ENCODE data around the gene GFOD1.
"Not testable (repeated sequence)": the region's sequence is repeated elsewhere in the genome, so short reads cannot be mapped to it uniquely, and the experiment has no call there.

GFOD1 gene

DNA sequence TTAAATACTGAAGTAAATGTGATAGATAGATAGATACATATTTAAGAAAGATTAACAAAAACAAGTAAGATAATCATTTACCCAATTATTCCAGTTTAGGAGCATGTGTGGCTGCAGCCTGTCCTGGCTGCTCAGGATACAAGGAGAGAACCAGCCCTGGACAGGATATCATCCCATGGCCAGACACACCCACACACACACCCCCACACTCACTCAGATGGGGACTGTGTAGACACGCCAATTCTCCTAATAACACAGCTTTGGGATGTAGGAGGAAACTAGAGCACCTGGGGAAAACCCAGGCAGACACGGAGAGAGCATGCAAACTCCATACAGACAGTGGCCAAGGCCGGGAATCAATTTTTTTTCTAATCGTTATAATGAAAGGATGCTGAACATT lies 45.6 kb downstream of the GFOD1 start:
- DNase-seq (ENCODE audit: low spot score): no peak

DNA sequence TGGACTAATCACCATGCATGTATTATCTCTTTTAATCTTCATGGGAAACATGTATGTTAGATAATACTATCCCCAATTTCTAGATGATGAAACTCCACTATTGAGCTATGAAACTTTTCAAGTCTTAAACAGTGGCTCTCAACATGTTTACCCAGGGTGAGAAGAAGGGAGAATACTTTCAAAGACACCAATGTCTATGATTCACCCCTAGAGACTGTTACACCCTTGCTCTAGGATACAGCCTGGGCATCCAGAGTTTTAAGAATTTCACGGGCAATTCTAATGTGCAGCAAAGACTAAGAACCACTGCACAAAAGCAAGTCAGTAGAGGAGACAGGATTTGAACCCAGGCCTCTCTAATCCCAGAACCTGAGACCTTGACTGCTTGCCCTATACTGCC lies 47.8 kb downstream of the GFOD1 start:
- no peak for DNase-seq (ENCODE audit: low spot score)

DNA sequence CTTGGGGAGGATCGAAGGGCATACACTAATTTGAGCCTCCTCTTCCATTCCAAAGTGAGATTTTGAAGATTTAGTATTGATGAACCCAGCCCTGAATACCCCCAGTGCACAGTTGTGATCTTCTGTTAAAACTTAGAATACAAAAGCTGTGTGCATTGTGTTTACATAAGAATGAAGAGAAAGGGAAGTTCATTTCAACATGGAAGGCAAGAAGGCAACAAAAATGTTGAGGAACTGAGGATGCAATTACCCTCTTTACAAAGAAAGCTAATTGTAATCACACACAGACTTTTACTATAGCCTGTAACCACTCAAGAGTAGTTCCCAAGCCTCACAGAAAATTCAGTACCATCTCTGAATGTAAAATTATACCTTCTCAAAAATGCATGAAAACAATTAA lies 49.3 kb downstream of the GFOD1 start:
- DNase-seq (ENCODE audit: low spot score): no peak

DNA sequence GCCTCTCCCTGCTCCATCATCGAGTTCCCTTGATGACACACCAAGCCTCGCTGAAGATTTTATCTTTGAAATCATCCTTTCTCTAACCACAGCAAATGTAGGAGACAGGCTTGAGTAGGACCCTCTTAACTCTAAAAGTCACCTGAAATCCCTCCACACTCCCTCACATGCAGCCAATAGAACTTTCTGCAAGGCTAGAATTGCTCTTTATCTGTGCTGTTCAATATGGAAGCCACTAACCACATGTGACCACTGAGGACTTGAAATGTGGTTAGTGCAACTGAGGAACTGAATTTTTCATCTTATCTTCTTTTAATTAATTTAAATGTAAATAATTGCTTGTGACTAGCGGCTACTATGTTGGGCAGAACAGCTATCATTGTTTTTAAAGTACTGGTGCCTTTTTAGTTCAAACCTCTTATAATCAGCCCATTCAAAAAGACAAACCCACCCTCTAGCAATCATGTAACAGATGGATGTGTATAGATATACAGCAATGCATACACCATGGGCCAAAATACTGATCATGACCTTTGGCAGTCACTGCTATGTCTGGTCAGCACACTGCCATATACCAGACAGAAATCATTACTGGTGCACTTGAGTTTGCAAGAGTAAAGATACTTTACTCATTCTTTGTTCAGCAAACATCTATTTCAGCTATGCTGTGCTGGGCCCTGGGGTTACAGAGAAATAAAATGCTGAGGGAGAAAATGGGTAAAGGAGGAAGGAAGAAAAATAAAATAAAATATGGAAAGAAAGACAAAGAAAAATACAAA lies 50.0 kb downstream of the GFOD1 start:
- no peak for DNase-seq (ENCODE audit: low spot score)

DNA sequence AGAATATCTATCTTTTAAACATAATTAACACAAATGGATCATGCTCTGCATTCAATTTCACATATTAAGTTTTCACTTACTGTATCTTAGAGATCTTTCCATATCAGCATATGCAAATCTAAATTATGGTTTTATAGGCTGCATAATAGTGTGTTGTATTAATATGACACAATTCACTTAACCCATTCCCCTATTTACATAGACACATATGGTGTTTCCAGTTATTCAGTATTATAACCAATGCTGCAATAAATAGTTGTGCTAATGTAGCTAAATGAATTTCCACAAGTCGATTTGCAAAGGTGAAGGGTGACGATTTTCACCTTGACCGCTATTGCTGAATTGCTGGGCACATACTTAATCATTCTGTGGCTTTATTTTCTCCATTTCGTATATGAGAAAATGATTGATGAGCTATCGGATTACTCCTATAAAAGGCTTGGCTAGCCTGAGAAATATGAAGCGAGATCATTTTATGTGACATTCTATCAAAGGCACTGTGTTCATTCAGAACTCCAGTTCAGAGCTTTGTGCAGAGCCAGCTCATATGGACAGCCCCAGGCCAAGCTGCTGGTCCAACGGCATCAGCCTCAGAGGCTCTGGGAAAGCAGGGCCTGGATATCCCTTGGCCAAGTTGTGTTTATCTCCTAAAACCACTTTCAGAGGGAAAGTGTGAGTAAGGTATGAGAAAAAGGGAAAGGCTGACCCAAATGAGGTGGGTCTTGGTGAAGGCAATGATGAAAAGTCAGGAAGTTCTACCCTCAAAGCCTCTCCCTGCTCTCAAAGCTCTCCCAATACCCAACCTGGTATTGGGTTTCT lies 50.8 kb downstream of the GFOD1 start:
- DNase-seq (ENCODE audit: low spot score): no peak

DNA sequence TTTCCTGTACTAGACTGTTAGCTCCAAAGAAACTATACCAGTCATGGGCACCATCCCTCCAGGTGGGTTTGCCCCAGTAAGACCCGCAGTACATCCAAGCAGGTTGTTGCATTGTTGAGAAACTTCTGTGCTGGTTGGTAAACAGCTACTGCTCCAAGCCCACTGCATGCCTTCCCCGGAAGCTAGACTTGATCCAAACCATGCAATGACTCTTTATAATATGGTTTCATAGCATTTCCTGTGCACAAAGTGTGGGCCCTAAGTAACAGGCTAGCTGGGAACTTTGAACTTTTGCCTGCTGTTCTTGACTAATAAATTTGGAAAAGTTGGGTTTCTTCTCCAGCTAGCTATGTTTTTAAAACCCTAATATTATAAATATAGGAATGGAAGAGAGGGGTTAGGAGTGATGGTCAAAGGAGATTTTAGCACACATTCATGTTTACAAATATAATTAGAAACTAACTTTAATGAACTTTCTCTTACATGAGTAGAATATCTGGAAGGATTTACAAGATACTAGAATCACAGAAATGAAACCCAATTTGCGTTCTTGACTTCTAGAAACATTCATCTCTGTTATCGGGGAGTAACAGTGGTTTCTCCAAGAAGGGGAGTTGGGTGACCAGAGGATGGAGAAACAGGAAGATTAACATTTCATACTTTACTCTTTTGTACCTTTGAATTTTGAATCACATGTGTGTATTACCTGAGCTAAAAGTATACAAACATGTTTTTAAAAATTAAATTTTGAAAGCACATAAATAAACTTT lies 51.7 kb downstream of the GFOD1 start:
- no peak for DNase-seq (ENCODE audit: low spot score)

DNA sequence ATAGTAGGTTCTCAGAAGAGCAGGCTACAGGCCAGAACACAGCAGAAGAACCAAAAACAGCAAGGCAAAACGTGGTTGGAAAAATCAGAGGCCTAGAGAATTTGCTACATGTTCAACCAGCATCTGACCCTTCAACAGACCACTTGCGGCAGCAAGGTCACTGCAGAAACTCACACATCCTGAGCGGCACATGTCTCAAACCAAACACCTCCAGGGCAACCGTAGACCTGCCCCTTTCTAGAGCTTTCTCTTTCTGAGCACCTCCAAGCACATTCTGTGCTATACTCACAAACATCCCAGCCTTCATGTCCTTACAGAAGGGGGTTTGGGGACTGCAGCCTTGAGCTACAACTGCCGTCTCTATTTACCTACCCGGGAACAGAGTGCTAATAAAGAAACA lies 52.6 kb downstream of the GFOD1 start:
- no peak for DNase-seq (ENCODE audit: low spot score)

DNA sequence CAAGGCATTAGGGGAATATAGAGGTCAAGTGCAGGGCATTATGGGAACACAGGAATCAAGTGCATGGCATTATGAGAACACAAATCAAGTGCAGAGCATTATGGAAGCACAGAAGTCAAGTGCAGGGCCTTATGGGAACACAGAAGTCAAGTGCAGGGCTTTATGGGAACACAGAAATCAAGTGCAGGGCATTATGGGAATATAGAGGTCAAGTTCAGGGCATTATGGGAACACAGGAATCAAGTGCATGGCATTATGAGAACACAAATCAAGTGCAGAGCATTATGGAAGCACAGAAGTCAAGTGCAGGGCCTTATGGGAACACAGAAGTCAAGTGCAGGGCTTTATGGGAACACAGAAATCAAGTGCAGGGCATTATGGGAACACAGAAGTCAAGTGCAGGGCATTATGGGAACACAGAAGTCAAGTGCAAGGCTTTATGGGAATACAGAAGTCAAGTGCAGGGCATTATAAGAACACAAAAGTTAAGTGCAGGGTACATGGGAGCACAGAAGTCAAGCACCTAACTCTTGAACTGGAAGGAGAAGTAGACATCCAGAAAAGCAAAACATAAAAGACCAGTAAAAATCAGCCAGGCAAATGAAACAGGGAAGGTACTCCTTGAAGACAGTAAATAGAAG lies 53.1 kb downstream of the GFOD1 start:
- DNase-seq (ENCODE audit: low spot score): not testable (repeated sequence)

DNA sequence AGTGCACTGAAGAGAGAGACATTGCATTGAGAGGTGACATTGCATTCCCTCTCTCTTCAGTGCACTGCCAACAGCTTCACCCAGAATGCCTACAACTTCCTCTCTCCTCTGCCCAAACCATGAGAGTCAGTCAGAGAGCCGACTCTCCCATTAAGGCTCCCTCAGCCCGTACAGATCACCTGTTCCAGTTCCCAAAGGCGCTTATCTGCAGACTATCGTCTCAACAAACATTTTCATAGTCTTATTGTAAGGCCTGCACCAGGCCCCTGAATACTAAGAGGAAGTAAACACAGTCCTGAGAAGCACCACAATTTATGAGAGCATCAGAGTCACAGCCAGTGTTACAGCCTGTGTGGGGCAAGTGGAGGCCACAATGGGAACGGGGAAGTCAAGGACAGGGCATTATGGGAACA lies 53.7 kb downstream of the GFOD1 start:
- no peak for DNase-seq (ENCODE audit: low spot score)

DNA sequence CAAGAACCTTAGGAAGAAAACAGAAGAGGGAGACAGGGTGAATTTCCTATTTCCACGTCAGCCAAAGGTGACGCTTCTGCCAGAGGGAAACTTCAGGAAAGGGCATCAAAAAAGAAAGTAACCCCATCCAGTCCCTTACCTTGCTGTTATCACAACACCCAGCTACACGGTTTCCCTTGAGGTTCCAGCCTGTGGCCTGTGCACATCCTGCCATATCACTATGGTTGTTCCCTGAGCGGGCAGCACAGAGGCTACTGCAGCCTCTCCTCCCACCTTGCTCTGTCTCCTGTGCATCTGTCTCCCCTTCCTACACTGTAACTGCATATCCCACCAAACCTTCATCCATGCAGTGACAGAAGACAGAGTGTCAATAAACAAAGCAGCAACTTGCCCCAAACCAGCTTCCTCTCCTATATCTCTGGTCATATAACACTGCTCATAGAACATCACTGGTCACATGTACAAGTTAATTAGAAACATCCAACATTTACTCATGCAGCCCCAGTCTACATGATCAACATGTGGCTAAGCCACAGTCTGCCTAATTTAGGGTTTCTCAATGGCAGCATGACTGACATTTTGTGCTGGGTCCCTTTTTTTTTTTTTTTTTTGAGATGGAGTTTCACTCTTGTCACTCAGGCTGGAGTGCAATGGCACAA lies 54.7 kb downstream of the GFOD1 start:
- no peak for DNase-seq (ENCODE audit: low spot score)

DNA sequence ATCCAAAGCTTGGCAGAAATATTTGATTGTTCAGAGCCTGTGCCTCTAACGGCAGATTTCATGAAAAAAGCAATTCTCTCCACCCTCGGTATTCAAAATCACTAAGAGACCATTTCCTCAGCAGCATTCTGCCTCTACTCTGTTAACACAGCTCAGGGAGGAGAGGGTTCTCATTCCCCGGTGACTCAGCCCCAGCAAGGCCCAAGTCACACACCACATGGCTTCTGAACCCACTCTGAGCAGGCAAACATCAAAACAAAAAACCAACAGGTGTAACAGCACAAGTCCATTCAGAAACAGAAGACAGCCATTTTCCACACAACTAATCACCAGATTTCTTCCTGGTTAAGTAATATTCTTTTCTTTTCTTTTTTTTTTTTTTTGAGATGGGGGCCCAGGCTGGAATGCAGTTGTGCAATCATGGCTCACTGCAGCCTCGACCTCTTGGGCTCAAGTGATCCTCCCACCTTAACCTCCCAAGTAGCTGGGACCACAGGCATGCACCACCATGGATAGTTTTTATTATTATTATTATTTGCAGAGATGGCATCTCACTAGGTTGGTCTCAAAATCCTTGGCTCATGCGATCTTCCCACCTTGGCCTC lies 55.4 kb downstream of the GFOD1 start:
- peak; percentile 50 for DNase-seq (ENCODE audit: low spot score)

DNA sequence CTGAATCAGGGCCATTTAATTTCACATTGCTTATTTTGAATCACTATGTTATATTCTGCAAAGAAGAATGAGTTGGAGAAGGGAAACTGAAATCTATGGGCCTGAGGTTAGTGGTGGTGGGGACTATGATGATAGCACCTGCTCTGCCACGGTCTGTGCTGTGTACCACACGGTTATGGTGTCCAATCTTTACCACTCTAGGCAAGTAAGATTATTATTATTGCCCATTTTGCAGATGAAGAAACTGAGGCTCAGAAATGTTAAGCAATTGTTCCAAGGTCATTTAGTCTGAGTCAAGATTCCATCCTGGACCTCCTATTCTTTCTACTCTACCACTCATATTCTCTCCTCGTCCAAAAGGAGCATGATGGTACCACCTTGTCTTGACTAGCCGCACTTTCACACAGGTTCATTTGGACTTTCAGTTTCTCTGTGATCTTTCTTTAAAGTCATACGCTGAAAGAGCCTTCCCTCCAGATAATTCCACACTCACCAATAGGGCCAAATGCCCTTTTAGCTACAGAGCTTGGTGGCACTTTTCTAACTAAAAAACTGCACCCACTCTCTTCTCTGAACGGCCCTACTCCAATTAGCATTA lies 56.2 kb downstream of the GFOD1 start:
- no peak for DNase-seq (ENCODE audit: low spot score)

DNA sequence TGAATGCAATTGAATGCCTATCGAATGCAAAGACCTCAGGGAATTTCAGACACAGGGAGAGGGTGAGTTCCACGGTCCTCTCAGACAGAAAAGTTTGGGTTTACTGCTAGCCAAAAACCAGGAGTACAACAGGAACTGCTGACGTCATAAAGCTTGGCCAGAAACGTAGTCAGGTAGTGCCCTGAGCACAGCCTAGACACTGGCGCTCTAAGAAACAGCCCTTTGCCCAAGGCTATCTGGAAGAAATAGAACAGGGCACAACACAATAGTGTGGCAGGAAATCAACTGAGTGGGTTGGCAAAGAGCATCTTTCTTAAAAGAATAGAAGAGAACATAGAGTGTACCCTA lies 58.0 kb downstream of the GFOD1 start:
- no peak for DNase-seq (ENCODE audit: low spot score)

DNA sequence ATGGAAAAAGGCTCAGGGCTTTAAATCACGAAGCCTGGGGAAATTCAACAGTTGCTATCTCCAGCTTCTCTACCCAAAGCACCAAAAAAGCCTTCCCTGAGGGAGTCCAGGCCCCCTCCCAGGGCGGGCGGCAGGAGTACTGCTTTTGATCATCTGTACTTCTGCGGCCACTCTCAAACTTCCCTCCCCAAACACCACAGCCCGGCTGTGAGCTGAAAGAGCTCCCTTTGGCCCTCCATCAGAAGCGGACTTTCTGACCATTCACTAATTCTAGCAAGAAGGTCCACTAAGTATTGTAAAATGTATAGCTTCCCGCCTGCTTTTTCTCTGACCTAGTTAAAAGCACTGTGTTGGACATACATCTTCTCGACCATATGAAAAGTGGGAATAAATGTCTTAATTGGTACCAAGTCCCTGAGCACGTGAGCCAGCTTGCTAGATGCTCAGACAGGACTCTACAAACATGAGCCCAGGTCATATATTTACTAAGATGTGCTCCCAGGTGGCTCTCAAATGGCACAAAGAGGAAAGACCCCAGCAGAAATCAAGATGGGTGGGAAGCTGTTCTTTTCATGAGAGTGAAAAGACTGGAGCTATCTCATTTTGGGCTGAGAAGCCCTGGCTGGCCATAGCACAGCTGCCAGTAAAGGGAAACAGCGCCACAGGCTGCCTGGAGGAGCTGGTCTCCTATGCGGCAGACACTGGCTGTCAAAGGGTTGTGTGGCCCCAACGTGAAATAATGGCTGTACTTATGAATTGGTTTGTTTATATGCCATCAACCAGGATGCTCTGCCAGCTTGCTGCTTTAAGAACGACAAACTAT lies 58.6 kb downstream of the GFOD1 start:
- DNase-seq (ENCODE audit: low spot score): no peak

DNA sequence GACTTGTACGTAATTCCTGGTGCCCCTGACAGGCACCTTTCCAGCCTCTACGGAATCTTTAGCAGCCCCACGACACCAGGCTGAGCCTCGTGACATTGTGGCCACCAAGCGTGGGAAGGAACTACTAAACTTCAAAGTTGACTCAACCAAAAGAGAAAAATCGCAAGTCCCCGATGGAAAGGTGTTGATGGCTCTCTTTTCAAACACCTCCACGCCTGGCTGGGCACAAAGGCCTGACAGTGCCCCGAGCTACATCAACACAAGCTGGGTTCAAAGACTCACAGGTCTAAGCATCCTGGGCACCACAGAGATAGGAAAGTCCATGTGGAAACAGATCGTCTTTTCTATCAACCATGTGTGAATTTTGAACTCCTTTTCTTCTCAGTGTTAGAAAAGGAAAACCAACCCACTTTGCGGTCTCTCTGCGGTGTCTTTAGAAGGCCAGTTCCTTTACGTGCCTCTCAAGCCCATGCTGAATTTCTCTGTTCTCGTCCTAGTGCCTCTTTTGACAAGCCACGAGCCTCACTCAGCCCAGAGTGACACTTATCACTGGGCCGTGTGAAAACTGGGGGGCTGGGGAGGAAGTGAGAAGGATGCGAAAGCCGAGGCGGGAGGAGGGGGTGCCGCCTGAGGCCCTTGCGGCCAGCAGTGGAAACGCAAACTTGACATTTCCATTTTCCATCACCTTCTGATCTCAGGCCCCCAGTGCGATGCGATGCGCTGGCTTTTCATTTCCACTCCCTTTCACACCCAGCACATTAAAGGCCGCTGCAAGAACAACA lies 59.4 kb downstream of the GFOD1 start:
- DNase-seq (ENCODE audit: low spot score): no peak

DNA sequence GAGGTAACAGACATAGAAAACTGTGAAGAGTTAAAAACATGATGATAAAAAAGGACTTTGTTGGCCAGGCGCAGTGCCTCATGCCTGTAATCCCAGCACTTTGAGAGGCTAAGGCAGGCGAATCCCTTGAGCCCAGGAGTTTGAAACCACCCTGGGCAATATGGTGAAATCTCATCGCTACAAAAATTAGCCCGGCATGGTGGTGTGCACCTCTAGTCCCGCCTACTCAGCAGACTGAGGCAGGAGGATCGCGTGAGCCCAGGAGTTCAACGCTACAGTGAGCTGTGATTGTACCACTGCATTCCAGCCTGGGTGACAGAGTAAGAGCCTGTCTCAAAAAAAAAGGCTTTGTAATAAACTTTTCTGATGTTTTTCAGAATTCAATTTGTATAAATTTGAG lies 60.1 kb downstream of the GFOD1 start:
- DNase-seq (ENCODE audit: low spot score): no peak

DNA sequence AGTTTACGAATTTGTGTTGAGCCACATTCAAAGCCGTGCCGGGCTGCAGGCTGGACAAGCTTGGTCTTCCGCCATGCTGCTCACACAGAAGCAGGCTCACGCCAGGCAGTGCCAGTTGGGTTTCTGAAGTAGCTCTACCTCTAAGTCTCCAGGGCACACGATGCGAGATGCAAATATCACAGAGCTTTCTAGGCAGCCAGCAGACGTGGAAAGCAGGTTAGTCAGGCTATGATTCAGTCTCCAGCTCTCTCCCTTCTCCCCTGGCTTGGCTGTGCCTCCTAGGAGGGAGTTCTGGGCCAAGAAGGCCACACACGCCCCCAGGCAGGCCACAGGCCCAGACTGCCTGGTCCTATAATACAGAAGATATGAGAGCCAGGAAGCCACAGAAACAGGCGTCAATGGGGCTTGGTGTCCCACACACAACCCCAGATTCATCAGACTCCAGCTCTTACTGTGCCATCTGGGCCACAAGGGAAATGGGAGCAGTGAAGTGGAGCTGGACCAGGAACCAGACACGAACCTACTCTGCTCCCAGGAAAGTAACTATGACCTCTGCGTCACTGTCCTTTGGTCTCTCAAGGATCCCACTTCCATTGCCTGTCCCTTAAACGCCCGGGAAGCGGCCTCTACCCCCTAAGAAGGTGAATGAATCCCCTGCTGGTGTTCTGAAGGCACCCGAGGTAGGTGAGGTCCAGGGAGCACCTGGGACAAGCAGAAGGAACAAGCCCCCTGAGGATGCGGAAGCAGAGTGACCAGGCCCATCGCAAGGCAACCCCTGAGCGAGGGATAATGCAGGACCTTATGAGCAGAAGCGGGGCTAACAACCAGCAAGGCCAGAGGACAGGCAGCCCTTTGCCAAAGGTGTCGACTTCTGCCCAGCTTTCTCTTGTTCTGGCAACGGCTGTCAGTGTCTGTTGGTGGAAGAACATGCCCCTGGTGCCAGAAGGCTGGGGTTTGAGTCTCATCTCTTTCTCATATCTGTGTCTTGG lies 61.2 kb downstream of the GFOD1 start:
- DNase-seq (ENCODE audit: low spot score): peak; percentile 59

DNA sequence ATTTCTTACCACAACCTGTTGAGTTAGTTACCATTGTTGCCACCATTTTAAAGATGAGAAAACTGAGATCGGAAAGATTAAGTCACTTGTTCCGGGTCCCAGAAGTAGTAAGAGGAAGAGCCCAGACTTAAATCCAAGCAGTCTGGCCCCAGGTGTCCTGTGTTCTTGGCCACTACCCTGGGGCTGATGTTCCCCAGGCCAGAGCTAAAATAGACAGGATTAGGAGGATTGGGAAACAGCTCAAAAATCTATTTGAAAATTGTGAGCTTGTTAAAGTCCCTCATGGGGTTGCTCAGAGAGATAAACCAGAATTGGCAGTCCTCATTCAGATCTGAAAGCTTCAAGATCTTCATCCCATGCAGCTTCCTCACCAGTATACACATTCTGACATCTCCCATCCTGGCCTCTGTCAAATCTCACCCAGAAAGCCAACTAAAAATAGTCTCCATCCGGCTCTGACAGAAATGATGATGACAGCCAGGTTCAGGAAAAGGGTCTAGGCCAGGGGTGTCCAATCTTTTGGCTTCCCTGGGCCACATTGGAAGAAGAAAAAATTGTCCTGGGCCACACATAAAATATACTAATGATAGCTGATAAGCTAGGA lies 62.0 kb downstream of the GFOD1 start:
- no peak for DNase-seq (ENCODE audit: low spot score)

Measured in GM03348 (cell line).